ENCODE measurements around the gene GPR132.

The GPR132 gene

GRCh38 chr14:105052110-105052458 lies 13.1 kb downstream of the GPR132 start:
- no peak for TF ChIP-seq CTCF (IDR thresholded peaks at IDR 0.05; ENCODE audit: insufficient read depth, low read length, missing control alignments)
- CTCF ChIA-PET: interaction anchor here (0.7 to 7.9 kb wide), 4 partner anchors 7 to 151 kb away, joined by 3 to 80 read pairs (median 3); no protein-coding TSS in a partner anchor
- DNase-seq (ENCODE audit: low read depth, low spot score): no peak
- POLR2A ChIA-PET: no interaction called here
- no peak overlapping the region for H3K4me3 ChIP-seq (ENCODE audit: low read depth, low read length)

- DNase-seq (ENCODE audit: low read depth, low spot score): no peak
- ChIA-PET CTCF (interaction anchor here (1.0 to 2.0 kb wide), 3 partner anchors 9 to 150 kb away, joined by 3 to 13 read pairs (median 3); no protein-coding TSS in a partner anchor), POLR2A (no interaction called here)
- no peak overlapping the region for H3K4me3 ChIP-seq (ENCODE audit: low read depth, low read length)
- TF ChIP-seq CTCF (IDR thresholded peaks at IDR 0.05; ENCODE audit: insufficient read depth, low read length, missing control alignments): no peak
Observed at GRCh38 chr14:105051182-105052109, 13.8 kb downstream of the GPR132 start.

GRCh38 chr14:105050551-105050897 lies 14.7 kb downstream of the GPR132 start:
- DNase-seq (ENCODE audit: low read depth, low spot score): no peak
- no peak overlapping the region for H3K4me3 ChIP-seq (ENCODE audit: low read depth, low read length)
- CTCF ChIA-PET: interaction anchor here (2.0 kb wide), 1 partner anchor 76 kb away, joined by 13 read pairs; no protein-coding TSS in a partner anchor
- no peak for TF ChIP-seq CTCF (IDR thresholded peaks at IDR 0.05; ENCODE audit: insufficient read depth, low read length, missing control alignments)
- POLR2A ChIA-PET: no interaction called here

- H3K4me3 ChIP-seq (ENCODE audit: low read depth, low read length): no peak overlapping the region
- ChIA-PET POLR2A (no interaction called here), CTCF (interaction anchor here (1.0 to 2.0 kb wide), 2 partner anchors 8 to 75 kb away, joined by 3 to 13 read pairs; no protein-coding TSS in a partner anchor)
- DNase-seq (ENCODE audit: low read depth, low spot score): no peak
- TF ChIP-seq CTCF (IDR thresholded peaks at IDR 0.05; ENCODE audit: insufficient read depth, low read length, missing control alignments): no peak
Observed at GRCh38 chr14:105049753-105050550, 15.3 kb downstream of the GPR132 start.

GRCh38 chr14:105047283-105048016 lies 17.8 kb downstream of the GPR132 start:
- DNase-seq (ENCODE audit: low read depth, low spot score): no peak
- no peak overlapping the region for H3K4me3 ChIP-seq (ENCODE audit: low read depth, low read length)
- ChIA-PET CTCF (interaction anchor here (1.0 to 8.9 kb wide), 9 partner anchors 9 to 152 kb away, joined by 3 to 383 read pairs (median 47); partner anchors contain the start of gene CLBA1), POLR2A (no interaction called here)
- TF ChIP-seq CTCF (IDR thresholded peaks at IDR 0.05; ENCODE audit: insufficient read depth, low read length, missing control alignments): no peak

Measured in AG04449 (cell line).